ENCODE results near the gene DCT.

The DCT gene

GRCh38 chr13:94444826-94445225 is 34.7 kb downstream of the DCT start:
- no peak for DNase-seq

DNA sequence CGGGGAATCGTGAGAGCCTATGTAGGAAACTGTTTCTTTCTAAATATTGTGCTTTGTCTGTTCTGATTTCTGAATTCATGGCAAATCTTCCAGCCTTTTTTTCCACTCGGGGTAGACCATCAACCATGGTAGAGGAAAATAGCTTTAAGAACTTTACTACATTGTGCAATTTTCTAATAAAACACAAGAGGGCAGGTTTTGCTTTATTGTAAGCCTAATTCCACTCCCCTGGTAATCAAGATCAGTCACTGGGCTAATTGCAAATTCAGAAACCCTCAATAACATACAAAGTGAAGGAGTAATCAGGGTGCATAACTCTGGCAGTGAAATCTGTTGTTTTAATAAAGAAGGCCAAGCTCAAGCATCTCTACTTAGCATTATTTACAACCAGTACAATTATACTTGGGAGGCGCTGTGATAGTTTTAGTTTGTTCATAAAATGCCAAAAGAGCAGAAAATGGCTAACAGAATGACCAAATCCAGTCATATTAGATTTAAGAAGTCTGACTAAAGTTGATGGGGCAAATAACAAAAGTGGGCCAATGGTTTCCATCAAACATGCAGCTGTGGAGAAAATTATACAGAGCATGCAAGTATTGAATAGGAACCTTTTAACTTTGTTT is 43.8 kb downstream of the DCT start:
- DNase-seq, result no peak

- DNase-seq, result peak; percentile 35
Observed at GRCh38 chr13:94433055-94433961, 46.2 kb downstream of the DCT start.

DNA sequence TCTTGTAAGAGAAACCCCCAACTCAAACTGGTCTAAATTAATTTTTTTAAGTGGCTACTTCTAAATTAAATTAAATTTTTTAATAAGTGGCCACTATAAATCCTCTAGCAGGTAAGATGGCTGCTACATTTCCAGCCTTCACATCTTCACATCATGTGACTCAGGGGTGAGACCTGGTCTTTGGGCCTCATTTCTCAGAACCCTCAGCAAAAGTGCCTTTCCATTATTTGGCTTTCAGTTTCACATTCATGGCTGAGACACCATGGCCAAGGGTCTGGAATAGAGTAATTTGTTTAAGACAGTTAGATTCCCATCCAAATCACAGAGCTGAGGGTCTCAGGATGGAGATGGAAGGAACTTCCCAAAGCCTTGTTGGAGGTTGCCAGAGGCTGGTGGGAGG is 47.5 kb downstream of the DCT start:
- peak; percentile 18 for DNase-seq

- DNase-seq, result no peak
Observed at GRCh38 chr13:94431574-94431973, 47.9 kb downstream of the DCT start.

DNA sequence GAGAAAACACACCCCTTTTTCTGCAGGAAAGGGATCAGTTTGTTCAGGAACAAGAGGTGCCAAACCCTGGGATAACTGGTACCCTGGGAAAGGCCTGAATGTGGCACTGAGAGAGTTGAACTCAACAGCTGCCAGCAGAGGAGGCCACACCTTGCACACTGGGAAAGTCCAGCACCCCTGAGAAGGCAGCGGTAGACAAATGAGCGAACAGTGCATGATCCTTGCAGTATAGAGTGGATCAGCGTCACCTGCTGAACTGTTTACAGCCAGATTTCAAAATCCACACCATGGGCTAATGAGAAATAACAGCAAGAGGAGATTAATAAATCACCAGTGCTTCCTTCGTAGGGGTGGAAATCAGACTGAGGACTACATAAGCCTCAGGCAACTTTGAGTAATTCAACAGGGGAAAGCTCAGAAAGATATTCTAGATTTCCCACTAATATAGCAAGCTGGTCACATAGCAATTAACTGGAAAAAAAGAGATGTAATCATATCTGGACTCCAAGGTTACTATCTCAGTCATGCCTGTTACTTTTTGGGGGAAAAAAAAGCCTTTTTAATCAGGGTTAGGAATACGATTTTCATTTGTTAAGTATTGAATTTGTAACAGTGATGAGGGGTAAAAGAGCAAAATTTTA is 52.0 kb downstream of the DCT start:
- DNase-seq, result no peak

GRCh38 chr13:94419925-94420305 is 59.6 kb downstream of the DCT start:
- no peak for DNase-seq

DNA sequence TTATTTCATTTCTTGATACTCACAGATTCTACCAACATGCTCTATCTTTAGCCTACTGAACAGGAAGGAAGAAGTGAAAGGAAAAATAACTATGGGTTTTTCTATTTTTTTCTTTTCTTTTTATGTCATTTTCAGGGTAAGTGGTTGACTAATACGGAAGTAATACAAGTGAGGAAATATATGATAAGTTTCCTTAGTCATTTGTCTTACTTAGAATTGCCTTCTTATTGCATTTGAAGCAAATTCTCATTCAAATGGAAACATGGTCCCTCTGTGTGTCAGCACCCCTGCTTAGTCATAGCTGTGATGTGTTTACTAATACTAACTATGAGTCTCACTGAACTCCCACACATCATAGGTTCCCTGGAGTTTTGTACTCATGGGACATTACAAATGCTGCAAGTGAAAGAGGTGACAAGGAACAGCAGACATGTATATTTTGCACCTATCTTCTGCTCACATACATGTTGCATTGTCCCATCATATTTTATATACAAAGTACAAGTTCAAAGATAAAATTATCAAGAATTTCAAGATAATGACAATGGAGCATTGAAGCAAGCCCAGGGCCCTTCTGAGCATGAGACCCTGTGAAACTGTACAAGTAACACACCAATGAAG is 60.1 kb downstream of the DCT start:
- peak; percentile 58 for DNase-seq

DNA sequence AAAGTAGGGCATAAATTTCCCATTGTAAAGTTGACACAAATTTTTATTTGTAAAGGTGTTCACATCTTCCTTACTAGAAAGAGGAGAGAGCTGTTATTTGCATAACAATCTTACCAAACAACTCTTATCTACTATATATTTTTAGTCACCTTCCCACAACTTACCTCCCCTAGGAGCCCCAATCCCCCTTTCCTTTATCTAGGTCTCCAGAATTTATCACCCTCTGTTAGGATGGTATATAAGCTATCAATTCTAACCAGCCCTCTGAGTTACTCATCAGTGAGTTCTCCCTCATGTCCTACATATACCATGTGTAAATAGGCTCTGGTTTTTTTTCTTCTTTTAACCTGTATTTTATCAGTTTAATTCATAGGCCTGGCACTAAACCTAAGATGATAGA is 62.2 kb downstream of the DCT start:
- DNase-seq, result no peak

DNA sequence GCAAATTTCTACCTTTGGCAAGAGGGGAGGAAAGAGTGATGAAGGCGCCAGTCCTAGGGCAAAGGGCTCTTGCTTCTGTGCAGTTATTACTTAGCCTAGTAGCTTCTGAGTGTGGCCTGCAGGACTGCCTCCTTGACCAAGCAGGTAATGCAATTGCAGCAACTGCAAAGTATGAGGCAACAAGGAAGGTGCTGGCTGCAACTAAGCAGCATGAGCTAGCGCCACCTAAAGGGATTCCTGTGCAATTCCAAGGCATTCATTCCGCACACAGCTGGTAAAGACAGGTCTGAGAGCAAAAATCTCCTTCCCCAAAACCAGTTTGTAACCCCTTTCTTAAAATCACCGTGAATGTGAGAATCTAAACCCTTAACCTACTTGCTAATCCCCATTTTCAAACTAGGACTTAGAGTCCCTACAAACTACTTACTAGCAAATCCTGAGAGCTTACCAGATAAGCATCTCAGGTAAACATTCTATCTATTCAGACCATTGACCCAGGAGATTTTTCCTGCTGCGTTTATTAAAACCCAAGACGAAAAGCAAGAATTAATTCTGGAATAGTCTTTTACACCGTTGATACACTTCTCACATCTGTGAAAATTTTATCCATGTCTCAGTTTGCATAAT is 62.9 kb downstream of the DCT start:
- DNase-seq, result no peak

DNA sequence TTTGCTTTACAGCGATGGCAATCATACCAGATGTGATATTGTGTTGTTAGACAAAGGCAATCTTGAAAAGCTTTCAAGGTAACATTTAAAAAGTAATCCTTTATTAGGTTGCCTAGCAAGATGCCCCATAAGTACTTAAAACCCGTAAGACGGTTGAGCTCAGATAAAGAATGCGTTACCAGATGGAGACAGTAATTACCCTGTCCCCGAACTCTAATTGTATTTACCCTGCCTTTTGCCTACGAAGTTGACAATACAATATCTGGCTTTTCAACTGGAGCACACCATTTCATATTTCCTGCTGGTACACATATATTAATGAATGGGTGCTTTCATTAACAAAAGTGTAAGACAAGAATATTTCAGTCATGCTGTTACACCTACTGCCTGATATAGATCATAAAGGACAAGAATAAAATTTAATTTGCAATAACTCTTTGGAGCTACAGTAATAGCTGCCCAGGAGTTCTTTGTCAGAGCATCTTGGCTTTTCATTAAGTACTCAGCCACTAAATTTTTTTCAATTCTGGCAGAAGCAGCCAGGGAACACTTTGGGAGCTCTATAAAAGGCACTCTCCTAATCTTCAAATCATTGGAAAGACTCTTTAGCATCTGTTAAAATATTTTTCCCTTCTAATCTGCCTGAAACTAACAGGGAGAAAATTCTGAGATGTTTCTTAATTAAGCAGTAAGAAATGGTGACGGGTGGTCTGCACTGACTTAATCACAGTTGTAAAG is 63.8 kb downstream of the DCT start:
- DNase-seq, result no peak

GRCh38 chr13:94414708-94415107 is 64.8 kb downstream of the DCT start:
- DNase-seq, result no peak

GRCh38 chr13:94414141-94414540 is 65.3 kb downstream of the DCT start:
- DNase-seq, result no peak

DNA sequence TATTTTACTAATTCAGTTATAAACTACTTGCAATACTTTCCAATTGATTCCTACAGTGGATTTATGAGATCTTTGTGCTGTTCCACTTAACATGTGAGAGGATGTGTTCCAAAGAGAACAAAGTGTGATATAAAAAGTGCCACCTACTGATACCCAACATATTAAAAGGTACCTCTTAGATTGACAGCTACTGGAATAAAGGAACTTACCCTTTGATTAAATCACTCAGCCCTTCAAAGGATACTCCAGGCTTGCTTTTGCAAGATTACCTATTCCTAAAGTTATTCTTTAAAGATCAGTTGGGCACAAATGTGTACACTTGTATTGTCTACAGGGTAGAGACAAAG is 65.9 kb downstream of the DCT start:
- DNase-seq, result no peak

DNA sequence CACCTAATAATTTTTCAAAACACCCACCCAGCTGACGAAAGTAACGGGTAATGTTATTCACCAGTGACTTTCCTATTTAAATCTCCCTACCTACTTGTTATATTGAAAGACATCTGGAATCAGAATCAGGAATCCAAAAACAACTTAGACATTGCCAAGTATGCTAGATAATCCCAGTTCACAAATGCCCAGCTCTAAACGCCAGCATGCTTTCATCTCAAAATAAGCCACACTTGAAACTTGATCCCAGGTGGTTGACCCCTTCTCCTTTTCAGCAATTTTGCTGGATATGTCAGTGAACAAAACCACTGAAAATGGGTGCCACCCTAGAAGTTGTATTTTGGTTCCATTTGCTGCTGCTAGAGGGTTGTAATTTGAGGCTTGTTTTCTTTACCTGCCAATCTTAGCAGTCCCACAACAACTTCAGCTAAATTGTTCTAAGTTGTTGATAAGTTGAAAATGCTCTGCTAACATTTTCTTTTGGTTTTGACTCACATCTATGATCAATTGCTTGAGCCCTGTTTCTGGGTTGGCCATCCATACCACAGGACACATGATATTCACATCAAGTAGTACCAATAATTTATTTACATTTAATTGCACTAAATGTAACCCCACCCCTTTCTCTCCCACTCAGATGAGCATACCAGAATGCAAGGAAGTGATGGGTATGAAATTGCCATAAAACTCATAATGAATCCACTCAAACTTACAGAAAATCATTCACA is 66.4 kb downstream of the DCT start:
- DNase-seq, result no peak

DNA sequence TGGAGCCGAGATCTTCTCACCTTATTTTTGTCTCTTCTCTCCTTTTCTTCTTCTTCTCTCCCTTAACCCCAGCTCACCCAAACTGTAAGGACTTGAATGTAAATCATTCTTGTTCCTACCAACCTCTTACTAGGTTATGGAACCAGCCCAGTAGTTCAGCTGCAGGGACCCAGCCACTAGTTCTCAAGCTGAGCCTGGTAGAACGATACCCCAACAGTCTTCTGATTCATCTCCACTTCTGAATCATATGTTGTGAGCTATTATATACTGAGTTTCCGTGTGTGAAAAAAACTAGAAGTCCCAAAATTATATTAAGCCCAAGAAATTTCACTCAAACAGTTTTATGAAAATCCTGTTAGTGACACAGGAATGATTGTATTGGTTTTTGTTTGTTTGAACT is 67.7 kb downstream of the DCT start:
- peak; percentile 25 for DNase-seq

DNA sequence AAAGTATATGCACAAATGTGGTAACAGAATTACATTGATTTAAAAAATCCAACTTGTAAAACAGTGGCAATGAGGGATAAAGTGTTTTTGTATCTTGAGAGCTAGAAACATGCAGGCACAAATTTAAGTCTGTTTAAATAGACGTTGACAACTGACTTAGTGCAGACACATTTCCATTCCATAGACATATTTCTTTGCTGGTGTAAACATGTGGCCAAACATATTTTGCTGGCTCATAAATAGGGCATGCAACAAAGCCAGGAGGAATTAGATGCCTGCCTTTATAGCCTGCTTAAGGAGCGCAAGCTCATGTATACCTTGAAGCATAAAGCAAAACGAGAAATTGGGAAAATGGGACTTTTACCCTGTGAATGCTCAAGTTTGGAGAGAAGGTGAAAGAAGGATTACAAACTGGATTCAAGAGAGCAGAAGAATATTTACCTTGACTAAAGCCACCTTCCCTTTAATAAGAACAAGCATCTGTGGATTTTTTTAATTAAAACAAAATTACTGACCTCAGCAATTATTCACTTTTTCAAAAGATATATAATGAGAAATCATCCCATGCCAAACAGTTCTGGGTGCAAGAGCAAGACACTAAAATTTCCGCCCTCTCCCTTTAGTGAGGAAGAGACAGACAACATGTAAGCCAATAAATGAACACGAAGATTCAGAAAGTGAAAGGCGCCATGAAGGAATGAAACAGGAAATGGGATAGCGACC is 71.0 kb downstream of the DCT start:
- DNase-seq, result no peak

- no peak for DNase-seq
Observed at GRCh38 chr13:94400874-94401273, 78.6 kb downstream of the DCT start.

DNA sequence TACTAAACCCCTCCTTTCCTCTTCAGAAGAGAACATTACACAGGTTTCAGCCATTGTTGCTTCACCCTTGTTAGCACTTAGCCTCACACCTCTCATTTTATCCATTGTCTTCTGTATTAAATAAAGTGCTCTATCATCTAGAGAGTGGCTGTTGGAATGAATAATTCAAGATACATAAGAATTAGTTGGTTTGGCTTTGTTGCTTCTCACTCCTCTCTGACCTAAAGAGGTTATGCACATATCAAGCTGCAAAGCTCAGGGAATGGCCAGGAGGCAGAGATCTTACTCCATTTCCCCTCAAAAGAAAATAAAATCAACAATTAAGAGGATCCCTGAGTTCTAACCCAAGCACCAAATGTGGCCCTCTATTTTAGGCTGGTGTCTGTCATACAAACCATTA is 79.7 kb downstream of the DCT start:
- DNase-seq, result no peak

DNA sequence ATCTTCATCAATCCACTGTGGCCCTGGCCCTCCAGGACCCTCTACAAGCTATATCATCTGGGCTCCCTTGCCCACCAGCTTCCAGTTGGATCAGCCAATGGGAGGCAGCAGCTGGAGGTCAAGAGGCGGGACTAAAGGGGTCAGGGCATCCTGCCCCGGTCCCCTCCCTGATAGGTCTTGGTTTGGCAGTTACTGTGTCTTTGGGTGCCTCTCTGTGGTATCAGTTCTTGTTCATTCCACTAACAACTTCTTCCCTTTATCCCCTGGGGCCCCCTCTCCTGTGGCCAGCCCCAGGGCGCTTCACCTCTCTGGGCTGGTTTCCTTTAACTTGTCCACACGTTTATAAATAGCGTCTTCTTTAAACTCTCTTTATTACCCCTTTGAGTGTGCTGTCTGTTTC is 83.6 kb downstream of the DCT start:
- no peak for DNase-seq

- no peak for DNase-seq
Observed at GRCh38 chr13:94394723-94395122, 84.8 kb downstream of the DCT start.

Measured in stimulated activated CD4-positive, alpha-beta T cell treated with anti-CD3 and anti-CD28 coated beads, Interleukin-15, amount 100 ng/mL, for 24 hours (primary cell).